ENCODE data around the gene PSMC5. TPM values are rescaled to one million over a fixed set of nuclear protein-coding genes. Genes with fewer than 3 reads are reported as not detected.

Gene PSMC5
- total RNA-seq, 1 donor from 2014 or later: 92.3 TPM

DNA sequence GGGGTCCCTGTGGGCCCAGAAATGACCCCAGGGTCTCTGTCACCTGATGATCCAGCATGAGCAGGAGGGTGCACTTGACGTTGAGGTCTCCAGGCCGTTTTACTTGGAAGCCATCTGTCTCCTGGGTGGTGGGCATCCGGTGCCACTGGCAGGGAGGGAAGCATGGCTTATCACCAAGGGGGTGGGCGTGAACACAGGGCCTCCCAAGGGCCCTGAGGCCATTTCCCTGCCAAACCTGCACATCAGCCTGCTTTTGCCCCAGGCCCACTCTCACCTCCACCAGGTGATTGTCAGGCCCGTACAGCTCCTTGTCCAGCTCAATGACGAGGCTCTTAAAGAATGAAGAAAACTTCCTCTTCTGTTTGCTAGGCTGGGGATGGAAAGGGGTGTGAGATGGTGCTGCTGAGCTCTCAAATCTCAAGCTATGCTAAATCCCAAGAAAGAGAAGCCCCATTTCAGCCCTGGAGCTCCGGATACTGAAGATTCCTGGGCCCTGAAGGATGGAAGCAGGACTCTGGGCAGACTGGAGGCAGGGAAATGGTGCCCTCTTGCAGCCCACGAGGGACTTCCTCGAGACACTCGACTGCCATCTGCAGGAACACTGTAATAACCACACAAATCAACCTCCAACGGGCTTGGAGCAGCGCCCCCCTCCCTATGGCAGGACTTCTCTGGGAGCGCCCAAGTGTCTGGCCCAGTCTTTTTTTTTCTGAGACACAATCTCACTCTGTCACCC is 7.4 kb downstream of the PSMC5 start:
- Mint-ChIP-seq H3K4me1 (ENCODE audit: low read depth) (peaks cover 11% of the 10 kb centered on the region), H3K9me3 (ENCODE audit: low read depth) (no peaks in the 10 kb centered on the region), H3K27me3 (ENCODE audit: low read depth) (no peaks in the 10 kb centered on the region), H3K36me3 (ENCODE audit: low read depth) (peaks cover 27% of the 10 kb centered on the region), H3K4me3 (ENCODE audit: unreplicated experiment) (no peak overlapping the region), H3K27ac (ENCODE audit: unreplicated experiment) (peak overlapping the region; percentile 63)
- no peak for DNase-seq (ENCODE audit: low spot score)
- TF ChIP-seq, protein P1, sequence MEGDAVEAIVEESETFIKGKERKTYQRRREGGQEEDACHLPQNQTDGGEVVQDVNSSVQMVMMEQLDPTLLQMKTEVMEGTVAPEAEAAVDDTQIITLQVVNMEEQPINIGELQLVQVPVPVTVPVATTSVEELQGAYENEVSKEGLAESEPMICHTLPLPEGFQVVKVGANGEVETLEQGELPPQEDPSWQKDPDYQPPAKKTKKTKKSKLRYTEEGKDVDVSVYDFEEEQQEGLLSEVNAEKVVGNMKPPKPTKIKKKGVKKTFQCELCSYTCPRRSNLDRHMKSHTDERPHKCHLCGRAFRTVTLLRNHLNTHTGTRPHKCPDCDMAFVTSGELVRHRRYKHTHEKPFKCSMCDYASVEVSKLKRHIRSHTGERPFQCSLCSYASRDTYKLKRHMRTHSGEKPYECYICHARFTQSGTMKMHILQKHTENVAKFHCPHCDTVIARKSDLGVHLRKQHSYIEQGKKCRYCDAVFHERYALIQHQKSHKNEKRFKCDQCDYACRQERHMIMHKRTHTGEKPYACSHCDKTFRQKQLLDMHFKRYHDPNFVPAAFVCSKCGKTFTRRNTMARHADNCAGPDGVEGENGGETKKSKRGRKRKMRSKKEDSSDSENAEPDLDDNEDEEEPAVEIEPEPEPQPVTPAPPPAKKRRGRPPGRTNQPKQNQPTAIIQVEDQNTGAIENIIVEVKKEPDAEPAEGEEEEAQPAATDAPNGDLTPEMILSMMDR (IDR thresholded peaks at IDR 0.05): peak; percentile 83

DNA sequence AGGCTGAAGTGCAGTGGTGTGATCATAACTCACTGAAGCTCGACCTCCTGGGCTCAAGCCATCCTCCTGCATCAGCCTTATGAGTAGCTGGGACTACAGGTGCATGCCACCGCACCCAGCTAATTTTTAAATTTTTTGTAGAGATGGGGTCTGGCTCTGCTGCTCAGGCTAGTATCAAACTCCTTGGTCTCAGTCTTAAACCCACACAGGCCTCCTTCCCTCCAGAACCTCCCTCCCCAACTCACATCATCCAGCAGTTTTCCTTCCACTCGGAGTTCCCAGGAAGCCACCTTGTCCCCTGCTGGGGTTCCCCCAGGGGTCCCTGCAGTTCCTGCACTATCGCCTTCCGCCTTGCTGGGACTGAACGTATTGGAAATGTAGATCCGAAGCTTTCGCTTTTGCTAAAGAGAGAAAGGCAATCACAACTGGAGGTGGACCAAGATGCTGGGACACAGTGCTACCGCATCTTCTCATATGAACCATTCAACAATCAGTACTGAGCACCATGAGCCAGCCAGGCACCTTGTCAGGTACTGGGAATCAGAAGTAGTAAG is 8.0 kb downstream of the PSMC5 start:
- Mint-ChIP-seq H3K27me3 (ENCODE audit: low read depth) (no peaks in the 10 kb centered on the region), H3K4me3 (ENCODE audit: unreplicated experiment) (no peak overlapping the region), H3K9me3 (ENCODE audit: low read depth) (no peaks in the 10 kb centered on the region), H3K27ac (ENCODE audit: unreplicated experiment) (peak overlapping the region; percentile 63), H3K36me3 (ENCODE audit: low read depth) (peaks cover 22% of the 10 kb centered on the region), H3K4me1 (ENCODE audit: low read depth) (peaks cover 10% of the 10 kb centered on the region)
- TF ChIP-seq, protein P1 (IDR thresholded peaks at IDR 0.05): peak; percentile 28
- no peak for DNase-seq (ENCODE audit: low spot score)

DNA sequence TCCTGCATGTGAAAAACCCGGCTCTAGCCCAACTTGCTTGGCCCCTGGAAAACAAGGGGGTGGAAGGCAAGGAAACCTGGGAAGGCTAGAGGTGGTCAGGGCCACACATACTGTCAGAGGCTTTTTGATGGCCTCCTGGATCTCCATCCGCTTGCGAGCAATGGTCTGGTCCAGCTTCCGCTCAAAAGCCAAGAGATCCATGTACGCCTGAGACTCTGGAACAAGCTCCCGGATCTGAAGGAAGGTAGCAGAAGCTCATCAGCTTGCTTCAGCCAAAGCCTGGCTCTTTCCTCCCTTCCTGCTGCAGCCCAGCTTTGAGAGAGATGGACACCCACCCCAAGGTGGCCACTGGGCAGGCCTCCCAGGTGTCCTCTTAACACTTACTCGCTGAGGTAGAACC is 9.6 kb downstream of the PSMC5 start:
- DNase-seq (ENCODE audit: low spot score): no peak
- Mint-ChIP-seq H3K4me1 (ENCODE audit: low read depth) (peaks cover 25% of the 10 kb centered on the region), H3K27ac (ENCODE audit: unreplicated experiment) (no peak overlapping the region), H3K4me3 (ENCODE audit: unreplicated experiment) (no peak overlapping the region), H3K36me3 (ENCODE audit: low read depth) (peaks cover 13% of the 10 kb centered on the region), H3K27me3 (ENCODE audit: low read depth) (no peaks in the 10 kb centered on the region), H3K9me3 (ENCODE audit: low read depth) (no peaks in the 10 kb centered on the region)
- TF ChIP-seq, protein P1 (IDR thresholded peaks at IDR 0.05): no peak

DNA sequence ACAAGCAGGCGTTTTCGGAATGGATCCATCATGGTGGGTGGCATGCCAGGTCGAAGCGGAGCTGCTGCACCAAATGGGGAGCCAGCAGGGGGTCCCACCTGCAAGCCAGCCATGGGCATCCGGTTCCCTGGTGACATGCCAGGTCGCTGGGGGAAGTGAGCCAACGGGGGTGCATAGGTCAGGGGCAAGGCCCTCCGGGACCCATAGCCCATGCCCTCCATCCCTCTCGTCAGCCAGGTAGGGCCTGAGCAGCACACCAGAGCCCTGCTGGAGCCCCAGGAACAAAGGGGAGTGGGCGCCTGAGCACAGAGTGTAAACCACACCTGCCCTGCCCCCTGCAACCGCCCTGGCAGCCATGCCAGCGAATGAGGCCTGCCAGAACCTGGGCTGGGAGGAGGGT is 10.2 kb downstream of the PSMC5 start:
- Mint-ChIP-seq H3K4me1 (ENCODE audit: low read depth) (peaks cover 25% of the 10 kb centered on the region), H3K9me3 (ENCODE audit: low read depth) (no peaks in the 10 kb centered on the region), H3K27me3 (ENCODE audit: low read depth) (no peaks in the 10 kb centered on the region), H3K4me3 (ENCODE audit: unreplicated experiment) (no peak overlapping the region), H3K36me3 (ENCODE audit: low read depth) (peaks cover 7% of the 10 kb centered on the region), H3K27ac (ENCODE audit: unreplicated experiment) (no peak overlapping the region)
- TF ChIP-seq, protein P1 (IDR thresholded peaks at IDR 0.05): no peak
- no peak for DNase-seq (ENCODE audit: low spot score)

DNA sequence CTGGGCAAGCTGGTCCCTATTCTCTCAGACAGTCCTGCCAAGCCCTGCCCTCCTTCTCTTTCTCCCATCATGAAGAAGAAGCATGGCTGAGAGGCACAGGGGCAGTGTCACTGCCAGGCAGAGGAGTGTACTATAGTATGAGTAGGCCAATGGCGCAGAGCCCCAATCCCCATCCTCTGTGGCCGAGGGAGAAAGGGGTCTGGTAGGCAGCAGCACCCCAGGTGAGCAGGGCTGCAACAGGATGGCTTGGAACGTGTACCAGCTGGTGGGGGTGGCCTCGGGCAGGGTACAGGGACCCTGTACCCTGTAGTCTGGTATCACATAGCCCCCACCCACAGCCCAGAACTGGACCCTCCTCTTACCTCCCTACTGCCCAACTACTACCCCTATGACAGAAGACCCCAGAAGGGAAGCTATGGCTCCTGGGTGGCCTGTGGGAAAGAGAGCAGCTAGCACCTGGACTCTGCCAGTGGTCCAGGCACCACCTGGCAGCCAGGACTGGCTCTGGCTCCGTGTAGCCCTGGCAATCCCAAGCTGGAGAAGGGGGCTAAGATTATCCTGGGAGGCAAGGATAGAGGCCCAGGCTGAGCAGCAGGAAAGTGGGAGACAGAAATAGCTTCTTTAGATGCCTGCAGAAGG is 10.8 kb downstream of the PSMC5 start:
- H3K27ac Mint-ChIP-seq (ENCODE audit: unreplicated experiment): peak overlapping the region; percentile 57
- peaks cover 6% of the 10 kb centered on the region for H3K36me3 Mint-ChIP-seq (ENCODE audit: low read depth)
- TF ChIP-seq, protein P1 (IDR thresholded peaks at IDR 0.05): no peak
- no peak overlapping the region for H3K4me3 Mint-ChIP-seq (ENCODE audit: unreplicated experiment)
- DNase-seq (ENCODE audit: low spot score): no peak
- H3K9me3 Mint-ChIP-seq (ENCODE audit: low read depth): no peaks in the 10 kb centered on the region
- H3K27me3 Mint-ChIP-seq (ENCODE audit: low read depth): no peaks in the 10 kb centered on the region
- peaks cover 25% of the 10 kb centered on the region for H3K4me1 Mint-ChIP-seq (ENCODE audit: low read depth)

All from chondrocyte (in vitro differentiated cells).